Activated CD4-positive, alpha-beta T cell treated with anti-CD3 and anti-CD28 coated beads, Interleukin-2, amount 50 U/mL, for 4 hours (primary cell): ENCODE data around the gene MACROD2.
"Not testable (repeated sequence)": the region's sequence is repeated elsewhere in the genome, so short reads cannot be mapped to it uniquely, and the experiment has no call there.

ENCODE experiments used
- DNase-seq, 2 experiments: peaks; one replicate each; pipeline ENCODE4 v3.0.0-alpha.2; 2020

MACROD2 gene

DNA sequence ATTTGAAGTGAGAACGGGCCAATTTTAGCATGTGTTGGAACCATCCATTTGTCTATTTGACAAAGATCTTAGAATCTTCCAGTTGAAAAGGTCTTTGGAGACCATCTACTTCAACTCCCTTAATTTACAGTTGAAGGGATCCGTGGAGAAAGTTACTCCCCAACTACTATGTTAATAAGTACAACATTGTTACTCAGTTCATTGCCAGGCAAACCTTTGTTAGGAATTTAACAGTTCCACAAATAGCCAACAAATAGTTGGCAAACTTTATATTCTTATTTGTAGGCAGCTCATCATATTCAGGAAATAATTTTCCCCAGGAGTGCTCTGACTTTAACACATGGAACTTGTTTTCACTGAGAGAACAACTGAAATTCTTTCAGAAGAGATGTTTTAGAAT is 423.1 kb downstream of the MACROD2 start:
- no peak for DNase-seq

DNA sequence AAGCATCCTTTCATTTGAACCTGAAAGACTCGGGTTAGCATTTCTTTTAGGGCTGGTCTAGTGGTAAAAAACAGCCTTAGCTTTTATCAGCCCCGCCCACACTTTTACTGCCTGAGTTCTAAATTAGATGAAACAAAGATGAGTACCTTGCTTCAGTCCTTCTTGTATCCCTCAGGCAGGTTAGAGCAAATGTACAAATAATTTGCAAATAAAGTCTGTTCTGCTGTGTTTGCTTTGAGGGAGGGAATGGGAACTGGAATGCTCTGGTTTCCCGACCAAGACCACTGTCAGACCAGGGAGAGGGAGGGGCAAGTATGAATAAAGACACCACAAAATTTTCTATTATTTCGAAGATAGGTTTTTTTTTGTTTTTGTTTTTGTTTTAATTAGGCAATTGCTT is 427.6 kb downstream of the MACROD2 start:
- no peak for DNase-seq

DNA sequence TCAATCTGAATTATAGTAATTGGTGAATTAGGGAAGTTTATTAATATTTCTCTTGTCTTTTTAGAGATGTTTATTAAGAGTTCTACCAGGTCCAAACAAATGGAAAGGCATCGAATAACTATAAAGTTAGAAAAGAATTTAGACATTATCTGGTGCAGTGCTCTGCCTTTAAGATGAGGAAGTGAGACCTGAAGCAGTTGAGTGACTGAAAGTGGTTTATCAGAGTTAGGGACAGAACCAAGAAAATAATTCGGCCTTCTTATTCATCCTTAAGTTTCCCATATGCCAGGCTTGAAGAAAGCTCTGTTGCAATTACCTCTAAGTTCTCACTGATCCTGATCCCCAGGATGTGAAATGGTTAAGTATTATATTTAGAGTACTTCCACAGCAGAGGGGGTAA is 436.3 kb downstream of the MACROD2 start:
- no peak for DNase-seq

DNA sequence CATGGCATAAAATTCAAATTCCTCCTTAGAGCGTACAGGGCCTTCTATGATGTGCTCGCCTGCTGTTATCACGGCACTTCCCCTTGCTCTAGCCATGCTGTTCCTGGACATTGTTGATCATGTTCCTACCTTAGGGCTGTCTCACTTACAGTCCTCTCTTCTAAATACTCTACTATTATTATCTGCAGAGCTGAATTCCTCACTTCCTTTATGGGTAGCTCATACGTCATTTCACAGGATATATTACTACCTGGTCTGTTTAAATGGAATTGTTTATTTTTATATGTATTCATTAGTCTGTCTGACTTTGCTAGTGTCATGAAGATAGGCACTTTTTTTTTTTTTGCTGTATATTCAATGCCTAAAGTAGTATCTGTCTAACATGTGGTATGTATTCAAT is 436.8 kb downstream of the MACROD2 start:
- DNase-seq: no peak

DNA sequence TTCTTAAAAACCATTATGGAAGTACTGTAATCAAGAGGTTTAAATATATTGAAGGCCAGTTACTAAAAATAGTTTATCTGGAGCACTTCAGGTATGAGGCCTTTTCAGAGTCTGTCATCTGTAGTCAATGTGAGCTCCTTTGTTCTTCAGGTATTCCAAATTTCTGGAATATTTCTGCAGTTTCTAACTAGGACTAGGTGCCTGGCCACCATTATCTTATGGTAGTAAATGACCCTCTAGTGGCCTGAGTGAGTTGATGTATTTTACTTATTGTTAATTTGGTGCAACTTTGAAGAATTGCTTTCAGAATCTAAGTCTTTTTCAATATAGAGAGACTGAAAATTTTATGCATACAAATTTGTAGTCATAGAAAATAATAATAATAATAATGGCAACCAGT is 437.3 kb downstream of the MACROD2 start:
- no peak for DNase-seq

DNA sequence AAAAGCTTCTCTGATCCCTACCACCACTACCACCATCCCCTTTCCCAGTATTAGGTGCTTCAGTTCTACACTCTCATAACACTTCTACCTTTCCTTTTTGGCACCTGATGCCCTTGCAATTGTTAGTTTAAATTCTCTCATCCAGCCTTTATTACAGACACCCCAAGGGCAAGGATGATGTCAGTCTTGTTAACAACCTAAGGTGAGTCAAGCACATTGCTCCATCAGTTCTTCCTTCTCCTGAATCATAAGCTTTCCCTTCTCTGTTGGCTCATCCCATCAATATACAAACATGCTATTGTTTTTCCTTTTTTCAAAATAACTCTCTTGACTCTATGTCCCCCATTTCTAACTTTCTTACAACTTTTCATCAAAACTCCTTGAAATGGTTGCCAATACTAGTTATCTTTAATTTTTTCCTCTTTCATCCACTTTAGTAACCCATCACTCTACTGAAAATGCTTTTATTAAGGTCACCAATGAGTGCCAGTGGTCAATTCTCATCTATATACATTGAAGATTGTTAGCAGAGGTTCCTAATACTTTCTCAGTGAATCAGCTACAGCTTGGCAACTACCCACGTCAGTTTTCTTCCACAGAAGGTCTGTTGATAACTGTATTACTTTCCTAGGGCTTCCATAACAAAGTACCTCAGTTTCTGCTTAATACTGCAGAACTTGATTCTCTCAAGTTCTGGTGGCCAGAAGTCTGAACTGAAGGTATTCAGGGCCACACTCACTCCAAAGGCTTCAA is 439.2 kb downstream of the MACROD2 start:
- DNase-seq: no peak

DNA sequence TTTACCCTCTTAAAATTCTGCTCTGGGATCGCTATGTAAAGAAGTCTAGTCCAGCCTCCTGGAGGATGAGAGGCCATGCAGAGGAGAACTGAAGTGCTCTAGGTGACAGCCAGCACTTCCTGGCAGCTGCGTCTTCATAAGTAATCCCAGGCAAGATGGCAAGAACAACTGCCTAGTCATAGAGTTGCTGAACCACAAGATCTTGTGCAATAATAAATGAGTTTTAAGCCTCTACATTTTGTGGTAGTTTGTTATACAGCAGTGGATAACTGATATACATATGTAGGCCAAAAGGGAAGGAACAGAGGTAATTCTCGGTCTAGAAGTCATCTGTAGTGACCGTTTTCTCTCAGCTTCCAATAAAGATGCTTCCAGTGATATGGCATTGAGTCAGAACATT is 445.9 kb downstream of the MACROD2 start:
- no peak for DNase-seq

DNA sequence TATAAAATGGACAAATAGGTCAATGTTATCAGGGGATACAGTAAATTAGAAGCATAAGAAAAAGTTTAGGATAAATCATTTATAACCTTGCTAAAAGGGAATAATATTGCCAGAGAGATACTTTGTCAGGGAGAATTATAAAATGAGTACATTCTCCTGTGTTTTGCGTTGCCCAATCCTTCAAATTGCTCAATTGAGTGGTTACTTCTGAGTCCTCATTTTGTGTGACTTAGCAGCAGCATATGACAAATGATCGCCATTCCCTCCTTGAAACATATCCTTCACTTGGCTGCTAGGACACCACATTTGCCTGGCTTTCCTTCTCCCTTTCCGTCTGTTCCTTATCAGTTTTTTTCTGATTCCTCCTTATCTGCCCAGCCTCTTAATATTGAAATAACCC is 448.8 kb downstream of the MACROD2 start:
- DNase-seq: no peak

DNA sequence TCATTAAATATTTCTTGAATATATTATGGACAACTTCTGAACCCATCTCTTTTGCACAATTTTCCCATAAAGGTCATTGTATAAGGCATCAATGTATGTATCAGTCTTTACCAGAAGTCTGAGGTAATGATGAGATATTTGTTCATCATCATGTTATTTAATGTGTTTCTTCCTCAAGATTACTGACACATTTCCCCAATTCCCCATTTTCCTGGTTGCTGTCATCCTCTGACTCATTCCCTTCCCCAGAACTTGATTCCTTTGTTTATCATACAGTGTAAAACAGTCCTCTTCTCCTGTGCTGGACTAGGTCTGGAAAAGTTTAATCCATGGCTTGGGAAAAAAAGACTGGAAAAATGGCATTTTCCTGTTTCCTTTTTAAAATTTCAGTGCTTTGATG is 450.0 kb downstream of the MACROD2 start:
- no peak for DNase-seq

DNA sequence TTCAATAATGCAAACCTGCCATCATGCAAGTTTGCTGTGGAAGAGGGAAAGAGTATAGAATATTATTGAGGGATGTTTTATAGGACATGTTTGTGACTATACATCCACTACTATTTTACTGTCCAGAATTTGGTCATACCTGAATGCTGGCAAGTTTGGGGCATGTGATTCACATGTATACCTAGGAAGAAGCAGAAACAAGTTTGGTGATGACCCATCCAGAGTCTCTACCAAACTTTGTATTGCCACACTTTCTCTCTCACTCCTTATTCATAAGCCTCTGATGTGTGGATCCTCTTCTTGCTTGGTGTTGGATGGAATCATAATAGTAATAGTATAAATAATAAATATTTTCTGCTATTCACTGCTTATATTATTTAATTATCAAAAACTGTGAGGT is 450.6 kb downstream of the MACROD2 start:
- no peak for DNase-seq

DNA sequence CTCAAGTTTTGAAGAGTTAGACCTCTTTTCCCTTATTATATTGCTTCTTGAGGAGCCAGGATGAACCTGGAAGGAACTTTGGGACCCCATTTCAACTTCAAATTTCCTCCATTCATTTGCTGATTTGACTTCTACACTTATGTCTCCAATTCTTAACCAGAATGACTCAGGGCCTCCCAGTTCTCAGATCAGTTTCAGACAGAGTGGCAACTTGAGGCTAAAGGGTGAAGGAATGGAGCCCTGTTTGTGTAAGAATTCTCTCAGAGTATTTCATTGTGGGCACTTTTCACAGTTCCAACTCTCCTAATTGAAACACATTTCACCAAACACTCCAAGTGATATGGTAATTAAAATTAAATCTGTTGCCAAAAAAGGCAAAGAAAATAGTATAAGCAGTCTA is 451.1 kb downstream of the MACROD2 start:
- DNase-seq: no peak

DNA sequence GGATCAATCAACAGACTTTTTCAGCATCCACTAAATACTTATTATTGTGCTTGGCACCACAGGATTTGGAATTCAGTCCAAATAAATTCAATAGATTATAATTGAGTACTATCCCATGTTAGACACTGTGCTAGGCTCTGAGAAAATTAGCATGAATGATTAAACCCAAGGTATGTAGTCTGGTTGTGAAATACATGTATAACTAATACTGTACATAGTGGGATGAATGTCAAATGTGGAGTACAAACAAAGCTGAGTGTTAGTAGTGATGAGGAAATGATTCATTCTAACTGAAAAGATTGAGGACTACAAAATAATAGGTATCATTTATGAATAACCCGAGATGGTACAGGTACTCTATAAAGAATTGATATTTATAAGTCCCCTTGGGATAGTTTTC is 454.0 kb downstream of the MACROD2 start:
- DNase-seq: no peak

DNA sequence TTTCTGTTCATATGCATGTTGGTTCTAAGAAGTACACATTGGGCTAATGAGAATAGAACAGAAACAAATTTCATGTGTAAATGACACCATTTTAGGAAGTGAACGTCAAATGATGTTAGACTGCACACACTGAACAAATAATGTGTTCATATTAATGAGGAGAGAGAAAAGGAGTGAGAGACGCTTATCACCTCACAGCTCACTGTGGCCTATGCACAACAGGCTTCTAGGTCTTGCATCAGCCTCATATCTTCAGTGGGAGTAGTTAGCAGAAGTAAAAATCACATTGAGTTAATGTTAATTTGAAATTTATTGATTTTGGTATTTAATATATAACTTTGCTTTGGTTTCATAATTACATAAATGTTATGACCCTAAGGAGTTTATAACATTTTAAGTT is 454.9 kb downstream of the MACROD2 start:
- no peak for DNase-seq

DNA sequence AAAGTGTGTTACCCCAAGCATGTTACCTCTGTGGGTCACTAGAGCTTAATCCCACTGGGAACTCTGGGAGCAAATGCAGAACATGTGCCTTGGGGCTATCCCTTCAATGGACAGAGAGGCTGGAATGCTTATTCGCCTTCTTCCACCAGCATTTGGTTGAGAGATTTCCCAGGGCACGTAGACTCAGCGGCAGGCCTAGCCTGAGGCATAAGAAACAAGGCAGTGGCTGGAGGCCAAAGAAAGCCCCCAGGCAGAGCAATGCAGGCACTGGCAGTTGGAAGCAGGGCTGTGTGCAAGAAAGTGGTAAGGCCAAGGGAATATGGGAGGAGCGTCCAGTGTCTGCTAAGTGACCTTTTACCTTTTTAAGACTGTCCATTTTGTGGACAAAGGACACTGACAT is 456.1 kb downstream of the MACROD2 start:
- no peak for DNase-seq

DNA sequence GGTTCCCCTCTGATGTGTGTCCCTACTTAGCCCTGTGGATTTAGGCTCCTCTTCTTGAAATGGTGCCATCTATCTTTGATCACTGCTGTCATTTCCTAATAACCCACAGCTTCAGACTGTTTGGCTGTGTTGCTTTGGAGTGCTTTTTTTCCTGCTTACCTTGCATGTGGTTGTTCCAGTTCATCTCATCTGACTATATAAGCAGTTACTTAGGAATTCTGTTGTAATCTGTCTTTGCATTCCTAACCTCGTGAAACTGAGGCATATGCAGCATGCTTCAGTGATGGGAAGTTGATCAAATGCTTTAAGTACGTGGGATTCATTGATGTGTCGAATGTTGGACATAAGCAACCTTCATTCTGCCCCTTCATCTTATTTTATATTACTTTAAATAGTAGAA is 457.9 kb downstream of the MACROD2 start:
- no peak for DNase-seq

DNA sequence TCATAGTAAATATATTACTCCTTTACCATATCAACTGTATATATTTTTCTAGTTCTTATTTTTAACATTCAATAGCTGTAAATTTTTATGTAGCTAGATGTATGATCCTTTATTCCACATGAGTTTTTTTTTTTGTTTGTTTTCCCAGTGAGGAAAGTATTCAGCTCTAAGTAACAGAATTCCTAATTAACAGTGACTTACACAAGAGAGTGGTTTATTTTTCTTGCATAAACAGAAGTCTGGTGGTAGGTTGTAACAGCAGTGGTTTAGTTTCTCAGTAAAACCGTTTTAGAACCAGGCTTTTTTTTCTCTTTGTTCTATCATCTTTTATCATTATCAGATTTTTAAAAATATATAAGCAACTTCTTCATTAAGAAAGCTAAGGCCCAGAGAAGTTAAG is 459.0 kb downstream of the MACROD2 start:
- DNase-seq: no peak

DNA sequence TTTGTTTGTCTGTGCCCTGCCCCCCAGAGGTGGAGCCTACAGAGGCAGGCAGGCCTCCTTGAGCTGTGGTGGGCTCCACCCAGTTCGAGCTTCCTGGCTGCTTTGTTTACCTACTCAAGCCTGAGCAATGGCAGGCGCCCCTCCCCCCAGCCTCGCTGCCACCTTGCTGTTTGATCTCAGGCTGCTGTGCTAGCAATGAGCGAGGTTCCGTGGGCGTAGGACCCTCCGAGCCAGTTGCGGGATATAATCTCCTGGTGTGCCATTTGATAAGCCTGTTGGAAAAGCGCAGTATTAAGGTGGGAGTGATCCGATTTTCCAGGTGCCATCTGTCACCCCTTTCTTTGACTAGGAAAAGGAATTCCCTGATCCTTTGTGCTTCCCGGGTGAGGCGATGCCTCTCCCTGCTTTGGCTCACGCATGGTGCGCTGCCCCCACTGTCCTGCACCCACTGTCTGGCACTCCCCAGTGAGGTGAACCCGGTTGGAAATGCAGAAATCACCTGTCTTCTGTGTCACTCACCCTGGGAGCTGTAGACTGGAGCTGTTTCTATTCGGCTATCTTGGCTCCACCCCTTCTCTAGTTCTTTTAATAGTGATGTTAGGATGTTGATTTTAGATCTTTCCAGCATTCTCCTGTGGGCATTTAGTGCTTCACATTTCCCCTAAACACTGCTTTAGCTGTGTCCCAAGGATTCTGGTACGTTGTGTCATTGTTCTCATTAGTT is 471.9 kb downstream of the MACROD2 start:
- not testable (repeated sequence) for DNase-seq

DNA sequence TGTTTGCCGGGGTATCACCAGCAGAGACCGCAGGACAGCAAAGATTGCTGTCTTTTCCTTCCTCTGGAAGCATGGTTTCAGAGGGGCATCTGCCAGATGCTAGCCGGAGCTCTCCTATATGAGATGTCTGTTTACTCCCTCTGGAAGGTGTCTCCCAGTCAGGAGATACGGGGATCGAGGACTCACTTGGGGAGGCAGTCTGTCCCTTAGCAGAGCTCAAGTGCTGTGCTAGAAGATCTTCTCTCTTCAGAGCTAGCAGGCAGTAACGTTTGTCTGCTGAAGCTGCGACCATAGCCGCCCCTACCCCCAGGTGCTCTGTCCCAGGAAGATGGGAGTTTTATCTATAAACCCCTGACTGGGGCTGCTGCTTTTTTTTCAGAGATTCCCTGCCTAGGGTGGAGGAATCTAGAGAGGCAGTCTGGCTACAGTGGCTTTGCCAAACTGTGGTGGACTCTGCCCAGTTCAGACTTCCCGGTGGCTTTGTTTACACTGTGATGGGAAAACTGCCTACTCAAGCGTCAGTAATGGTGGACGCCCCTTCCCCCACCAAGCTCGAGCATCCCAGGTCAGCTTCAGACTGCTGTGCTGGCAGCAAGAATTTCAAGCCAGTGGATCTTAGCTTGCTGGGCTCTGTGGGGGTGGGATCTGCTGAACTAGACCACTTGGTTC is 475.0 kb downstream of the MACROD2 start:
- DNase-seq: no peak

DNA sequence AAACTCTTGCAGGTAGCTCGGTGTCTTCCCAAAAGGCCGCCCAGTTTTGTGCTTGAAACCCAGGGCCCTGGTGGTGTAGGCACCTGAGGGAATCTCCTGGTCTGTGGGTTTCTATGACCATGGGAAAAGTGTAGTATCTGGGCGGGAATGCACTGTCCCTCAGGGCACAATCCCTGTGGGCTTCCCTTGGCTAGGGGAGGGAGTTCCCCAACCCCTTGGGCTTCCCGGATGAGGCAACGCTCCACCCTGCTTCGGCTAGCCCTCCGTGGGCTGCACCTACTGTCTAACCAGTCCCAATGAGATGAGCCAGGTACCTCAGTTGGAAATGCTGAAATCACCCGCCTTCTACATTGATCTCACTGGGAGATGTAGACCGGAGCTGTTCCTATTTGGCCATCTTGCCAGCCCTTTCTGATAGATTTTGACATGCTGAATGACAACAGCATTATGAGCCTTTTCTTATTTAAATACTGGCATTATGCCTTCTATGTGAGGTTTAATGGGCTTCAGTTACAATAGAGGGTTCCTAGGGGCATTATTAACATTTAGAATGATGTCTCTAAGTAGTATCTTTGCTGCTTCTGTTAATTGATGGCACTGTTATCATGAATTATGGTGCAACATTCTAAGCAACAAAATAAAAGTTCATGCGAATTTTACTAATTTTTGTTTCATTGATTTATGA is 475.8 kb downstream of the MACROD2 start:
- no peak for DNase-seq

DNA sequence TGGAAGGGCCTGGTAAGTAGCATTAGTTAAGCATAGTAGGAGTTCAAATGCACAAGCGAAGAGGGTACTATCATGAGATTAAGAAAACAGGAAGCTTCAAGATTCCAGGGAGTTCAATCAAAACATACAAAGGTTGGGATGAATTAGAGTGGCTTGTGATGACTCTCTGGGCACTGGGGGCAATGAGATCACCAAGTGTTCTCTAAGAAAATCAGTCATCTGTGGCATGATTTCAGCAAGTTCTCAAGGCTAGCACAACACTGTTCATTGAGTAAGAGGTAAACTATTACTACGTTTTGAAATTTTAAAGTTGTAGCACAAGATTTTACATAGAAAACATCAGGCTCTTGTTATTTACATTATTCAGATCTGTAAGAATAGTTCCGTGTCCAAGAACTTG is 481.8 kb downstream of the MACROD2 start:
- DNase-seq: no peak

DNA sequence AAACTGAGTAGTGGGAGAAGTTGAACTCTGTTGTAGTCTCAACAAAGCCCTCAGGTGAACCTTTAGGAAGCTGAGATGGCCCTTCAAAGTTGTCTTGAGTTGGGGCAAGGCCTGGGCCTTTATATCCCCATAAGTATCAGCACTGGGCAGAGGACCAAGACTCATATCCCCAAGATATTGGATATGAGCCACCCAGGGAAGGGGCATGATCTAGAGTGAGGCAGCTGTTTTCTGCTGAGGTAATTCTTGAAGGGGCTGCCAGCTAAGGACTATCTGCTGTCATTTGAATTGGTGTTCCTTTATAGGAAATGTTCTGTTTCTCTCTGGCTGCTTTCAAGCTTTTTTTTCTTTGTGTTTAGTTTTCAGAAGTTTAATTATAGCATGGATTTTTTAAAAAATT is 482.8 kb downstream of the MACROD2 start:
- DNase-seq: no peak

DNA sequence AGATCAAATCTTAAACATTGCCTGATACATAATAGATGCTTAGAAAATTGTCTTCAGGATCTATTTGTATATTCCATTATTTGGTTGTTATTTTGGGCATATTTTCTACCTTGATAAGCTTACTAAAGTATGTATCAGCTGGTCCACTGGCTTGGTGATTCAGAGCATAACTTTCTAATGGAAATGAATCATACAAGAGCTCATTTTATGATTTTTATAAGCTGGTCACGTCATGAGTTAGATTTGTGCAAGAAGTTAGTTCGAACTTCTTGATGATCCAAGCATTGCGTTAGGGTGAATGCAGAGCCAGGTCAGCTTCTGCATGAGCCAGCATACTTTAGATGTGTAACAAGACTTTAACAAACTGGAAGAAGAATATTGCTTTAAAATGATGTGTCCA is 486.5 kb downstream of the MACROD2 start:
- DNase-seq: no peak

DNA sequence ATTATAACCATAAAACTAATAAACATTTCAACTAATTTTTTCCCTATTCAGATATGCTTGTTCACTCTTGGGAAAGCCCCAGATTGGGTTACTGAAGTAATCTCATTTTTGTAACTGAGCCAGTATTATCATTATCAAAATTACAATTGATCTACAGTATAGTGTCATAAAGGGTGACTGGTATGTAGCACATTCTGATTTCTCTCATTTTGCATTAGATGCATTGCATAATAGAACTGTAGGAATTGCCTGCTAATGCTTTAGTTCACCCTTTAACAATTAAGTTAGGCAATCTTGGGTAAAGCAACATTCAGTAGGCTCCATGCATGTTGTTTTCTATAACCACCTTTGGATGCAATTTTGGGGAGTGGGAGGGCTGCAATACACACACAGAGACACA is 492.9 kb downstream of the MACROD2 start:
- DNase-seq: no peak
